H1 (cell line): ENCODE data around the gene CASR. TPM values are rescaled to one million over a fixed set of nuclear protein-coding genes. Genes with fewer than 3 reads are reported as not detected.

Source experiments
- CTCF ChIA-PET: fragments of 300-600 bp; sonication (Branson Sonifier 250); formaldehyde crosslinking; loops from one replicate; lab custom pipeline; 2021; ENCODE audit not compliant: partially characterized antibody; lab: Charles Lee
- POLR2A ChIA-PET: fragments of 300-600 bp; sonication (Branson Sonifier 250); formaldehyde crosslinking; loops from one replicate; lab custom pipeline; 2021; ENCODE audit warnings: inconsistent platforms; ENCODE audit not compliant: partially characterized antibody; lab: Charles Lee
- DNase-seq, 2 experiments: peaks; one replicate each; pipeline versions ENCODE4 v3.0.0 to v3.0.0-alpha.2; 2010 to 2022; ENCODE audit warnings: low spot score in 2 of 2, low read depth in 1 of 2, mixed read lengths in 1 of 2
- FAIRE-seq: peaks from 2 replicates; lab custom pipeline; 2011; peaks lifted over from hg19 to GRCh38; lab: Jason Lieb, UNC
- H2AFZ ChIP-seq: 2 replicates; pipeline ENCODE4 v1.8.1; 2012; ENCODE audit warnings: low read length, inconsistent platforms
- H2AK5ac ChIP-seq: 2 replicates; pipeline ENCODE4 v1.6.1; 2013; ENCODE audit warnings: low read depth, low read length
- H2BK120ac ChIP-seq: replicated peaks from 2 replicates; pipeline ENCODE3; 2013; ENCODE audit warnings: low read depth, low read length, inconsistent platforms
- H2BK12ac ChIP-seq: 2 replicates; pipeline ENCODE4 v1.6.1; 2013; ENCODE audit warnings: low read depth, low read length
- H2BK15ac ChIP-seq: 2 replicates; pipeline ENCODE4 v1.6.1; 2013; ENCODE audit warnings: low read length
- H2BK20ac ChIP-seq: 2 replicates; pipeline ENCODE4 v1.6.1; 2013; ENCODE audit warnings: low read length
- H2BK5ac ChIP-seq: 2 replicates; pipeline ENCODE4 v1.6.1; 2013; ENCODE audit warnings: low read depth, low read length
- H3K14ac ChIP-seq: 2 replicates; pipeline ENCODE4 v1.6.1; 2013; ENCODE audit warnings: inconsistent platforms; ENCODE audit not compliant: insufficient read length
- H3K18ac ChIP-seq: 2 replicates; pipeline ENCODE4 v1.6.1; 2013; ENCODE audit warnings: low read length; ENCODE audit errors: extremely low read depth
- H3K23ac ChIP-seq: 2 replicates; pipeline ENCODE4 v1.6.1; 2013; ENCODE audit warnings: inconsistent platforms; ENCODE audit not compliant: insufficient read length
- H3K23me2 ChIP-seq: 2 replicates; pipeline ENCODE4 v1.6.1; 2013; ENCODE audit warnings: low read depth, low read length
- H3K27ac ChIP-seq: 2 replicates; pipeline ENCODE4 v1.6.1; 2011; ENCODE audit warnings: low read depth, low read length, inconsistent platforms
- H3K27me3 ChIP-seq, 4 experiments: replicated peaks in 1 of 4; 1 replicate in 1 of 4; 2 replicates in 3 of 4; pipeline versions ENCODE4 v1.6.1 to v1.8.1; 2011 to 2013; ENCODE audit warnings: low read length in 3 of 4, mild to moderate bottlenecking in 3 of 4, inconsistent platforms in 2 of 4, mixed read lengths in 2 of 4, moderate library complexity in 1 of 4; ENCODE audit not compliant: control insufficient read depth in 3 of 4, insufficient read depth in 3 of 4; ENCODE audit errors: extremely low read depth in 1 of 4
- H3K36me3 ChIP-seq, 4 experiments: 2 replicates each; pipeline versions ENCODE4 v1.6.1 to v1.8.1; 2011 to 2013; ENCODE audit warnings: mild to moderate bottlenecking in 4 of 4, low read length in 3 of 4, moderate library complexity in 2 of 4, control low read depth in 1 of 4, inconsistent platforms in 1 of 4; ENCODE audit not compliant: insufficient read depth in 4 of 4, control insufficient read depth in 2 of 4
- H3K4ac ChIP-seq: replicated peaks from 2 replicates; pipeline ENCODE3; 2013; ENCODE audit warnings: low read length, low read depth, mixed read lengths, inconsistent platforms; ENCODE audit not compliant: insufficient read length
- H3K4me1 ChIP-seq, 4 experiments: replicated peaks in 1 of 4; 1 replicate in 1 of 4; 2 replicates in 3 of 4; pipeline versions ENCODE4 v1.6.1 to v1.8.1; 2011 to 2013; ENCODE audit warnings: low read length in 3 of 4, inconsistent platforms in 2 of 4, mixed read lengths in 1 of 4; ENCODE audit not compliant: insufficient read depth in 4 of 4, control insufficient read depth in 3 of 4
- H3K4me2 ChIP-seq, 2 experiments: 2 replicates each; pipeline versions ENCODE4 v1.6.1 to v1.8.1; 2011 to 2013; ENCODE audit warnings: low read depth in 2 of 2, low read length in 2 of 2, control low read depth in 1 of 2, inconsistent platforms in 1 of 2, mild to moderate bottlenecking in 1 of 2; ENCODE audit not compliant: insufficient read depth in 1 of 2
- H3K4me3 ChIP-seq, 4 experiments: fragments of 200-600, 300-600 bp in 1 of 4; sonication (generic), shearing (Covaris generic), sonication (Bioruptor Twin) in 1 of 4; 2 replicates each; pipeline versions ENCODE4 v1.5.1 to v1.8.1; 2011 to 2016; ENCODE audit warnings: low read length in 4 of 4, low read depth in 3 of 4, control low read depth in 2 of 4, inconsistent platforms in 2 of 4, mild to moderate bottlenecking in 2 of 4, mixed read lengths in 1 of 4, moderate library complexity in 1 of 4; ENCODE audit not compliant: insufficient read depth in 2 of 4; ENCODE audit errors: extremely low read depth in 1 of 4
- H3K56ac ChIP-seq: replicated peaks from 2 replicates; pipeline ENCODE3; 2013; ENCODE audit warnings: low read depth, mild to moderate bottlenecking, mixed read lengths, low read length, inconsistent platforms; ENCODE audit not compliant: insufficient read length
- H3K79me1 ChIP-seq: 2 replicates; pipeline ENCODE4 v1.6.1; 2013; ENCODE audit warnings: low read depth, low read length, control low read depth
- H3K79me2 ChIP-seq, 2 experiments: 2 replicates each; pipeline versions ENCODE4 v1.6.1 to v1.8.1; 2012 to 2013; ENCODE audit warnings: low read length in 2 of 2, mild to moderate bottlenecking in 2 of 2, inconsistent platforms in 1 of 2; ENCODE audit not compliant: insufficient read depth in 2 of 2, control insufficient read depth in 1 of 2
- H3K9ac ChIP-seq, 4 experiments: replicated peaks in 1 of 4; 1 replicate in 1 of 4; 2 replicates in 3 of 4; pipeline versions ENCODE4 v1.6.1 to v1.8.1; 2011 to 2013; ENCODE audit warnings: low read depth in 3 of 4, low read length in 3 of 4, control low read depth in 2 of 4, mild to moderate bottlenecking in 2 of 4, moderate library complexity in 2 of 4, inconsistent platforms in 1 of 4; ENCODE audit errors: extremely low read depth in 1 of 4
- H3K9me3 ChIP-seq, 2 experiments: 2 replicates each; pipeline versions ENCODE4 v1.6.1 to v1.8.1; 2012 to 2013; ENCODE audit warnings: mild to moderate bottlenecking in 2 of 2, moderate library complexity in 2 of 2, control low read depth in 1 of 2, inconsistent platforms in 1 of 2, low read depth in 1 of 2, low read length in 1 of 2, mixed read lengths in 1 of 2; ENCODE audit not compliant: insufficient read depth in 2 of 2
- H4K20me1 ChIP-seq, 2 experiments: replicated peaks in 1 of 2; 2 replicates each; pipeline versions ENCODE3 to v1.8.1; 2011 to 2013; ENCODE audit warnings: inconsistent platforms in 2 of 2, low read length in 2 of 2, mild to moderate bottlenecking in 1 of 2; ENCODE audit not compliant: insufficient read depth in 2 of 2, control insufficient read depth in 1 of 2
- H4K5ac ChIP-seq: 2 replicates; pipeline ENCODE4 v1.6.1; 2013; ENCODE audit warnings: low read length, low read depth, mixed read lengths, inconsistent platforms; ENCODE audit not compliant: insufficient read length
- H4K8ac ChIP-seq: 2 replicates; pipeline ENCODE4 v1.8.0; 2013; ENCODE audit warnings: mild to moderate bottlenecking, moderate library complexity, low read length, inconsistent platforms; ENCODE audit not compliant: insufficient read depth; ENCODE audit errors: extremely low read depth
- H4K91ac ChIP-seq: replicated peaks from 2 replicates; pipeline ENCODE3; 2013; ENCODE audit warnings: low read length, mixed read lengths, inconsistent platforms; ENCODE audit not compliant: insufficient read length
- CTCF ChIP-seq, 3 experiments: IDR thresholded peaks; 1 replicate in 2 of 3; 2 replicates in 1 of 3; pipeline versions ENCODE4 v1.5.1 to v1.6.1; 2011; ENCODE audit warnings: low read length in 3 of 3, mild to moderate bottlenecking in 3 of 3, inconsistent platforms in 2 of 3, low read depth in 1 of 3, moderate library complexity in 1 of 3; ENCODE audit not compliant: insufficient read depth in 1 of 3; ENCODE audit errors: control extremely low read depth in 1 of 3
- E2F6 ChIP-seq: IDR thresholded peaks from 2 replicates; pipeline ENCODE4 v1.6.1; 2012; ENCODE audit warnings: inconsistent platforms
- EZH2 ChIP-seq: fragments of 200-600 bp; sonication (generic); IDR thresholded peaks from 2 replicates; pipeline ENCODE4 v1.7.1; 2012; ENCODE audit warnings: low read depth, mild to moderate bottlenecking, moderate library complexity, low read length, inconsistent platforms; ENCODE audit not compliant: severe bottlenecking
- KDM4A ChIP-seq: IDR thresholded peaks from one replicate; pipeline ENCODE4 v1.7.1; 2012; ENCODE audit warnings: low read depth, mild to moderate bottlenecking, moderate library complexity, low read length, inconsistent platforms; ENCODE audit not compliant: severe bottlenecking
- PHF8 ChIP-seq: fragments of 200-600 bp; sonication (generic); conservative IDR thresholded peaks from 2 replicates; pipeline ENCODE4 v1.7.1; 2012; ENCODE audit warnings: low read depth, mild to moderate bottlenecking, inconsistent platforms, low read length, moderate library complexity
- RNF2 ChIP-seq: fragments of 200-900, 300-1000 bp; sonication (generic); IDR thresholded peaks from 2 replicates; pipeline ENCODE4 v1.7.1; 2016; ENCODE audit warnings: borderline replicate concordance, low read depth, mild to moderate bottlenecking, antibody characterized with exemption, low read length; ENCODE audit not compliant: poor library complexity, severe bottlenecking; ENCODE audit errors: missing control alignments
- TAF1 ChIP-seq: IDR thresholded peaks from 2 replicates; pipeline ENCODE4 v1.6.1; 2011; ENCODE audit warnings: mild to moderate bottlenecking, low read depth, low read length
- WGBS, 2 experiments: shearing (Covaris generic) in 1 of 2; methylation state at CpG; one replicate each; pipeline versions ENCODE4 v1.1.6 to v1.1.7; 2013 to 2015; ENCODE audit warnings: low lambda C conversion rate in 2 of 2, mixed read lengths in 2 of 2, inconsistent platforms in 1 of 2, low coverage in 1 of 2, missing lambda C conversion rate in 1 of 2; ENCODE audit not compliant: insufficient replicate concordance in 2 of 2, insufficient coverage in 1 of 2, insufficient read length in 1 of 2; ENCODE audit errors: extremely low coverage in 1 of 2, missing lambda C conversion rate in 1 of 2; 5-methylcytosine and 5-hydroxymethylcytosine counted together
- polyA plus RNA-seq, 7 experiments: library from polyadenylated mRNA; depleted of rRNA in 3 of 7; stranded (reverse) in 5 of 7; unstranded in 2 of 7; fragments of >200 nt in 5 of 7; fragments of 200-250 nt in 2 of 7; gene quantifications; 1 replicate in 5 of 7; 2 replicates in 1 of 7; 4 replicates in 1 of 7; pipeline versions ENCODE4 v1.2.1 to v1.2.3, GENCODE V29; 2011 to 2013; ENCODE audit warnings: missing spikeins in 2 of 7, mixed read lengths in 2 of 7
- total RNA-seq: library from RNA; stranded (reverse); fragmentation: NEBNext Ultra II Directional; extraction: Animal tissue kit (Norgen Biotek cat#: 25700); gene quantifications from 2 replicates; pipeline ENCODE4 v1.2.1, GENCODE V29; 2021

The CASR gene
- total and polyA plus RNA-seq, 2 of the 8 experiments (the other 6 are each of a cell fraction or from before 2014, with no cell fraction given), result 0.36 to 0.58 TPM

GRCh38 chr3:122183893-122184590 is 574 bp downstream of the CASR start:
- Histone ChIP-seq H4K91ac (peak overlapping the region; percentile 56), H3K4me3 (peak overlapping the region; percentile 52 to 76 (median 70))
- POLR2A ChIA-PET, result interaction anchor here (1.6 kb wide), 1 partner anchor 33 kb away, joined by 3 read pairs; no protein-coding TSS in a partner anchor
- no peak for TF ChIP-seq CTCF (IDR thresholded peaks at IDR 0.05; ENCODE audit: control extremely low read depth in 1 of 3, insufficient read depth in 1 of 3, low read depth in 1 of 3, low read length in 3 of 3)
- 0 out of 2 replicates have a peak, but pooled peaks have one; percentile 21 for TF ChIP-seq PHF8
- TF ChIP-seq TAF1, result no peak
- TF ChIP-seq EZH2, result peak; percentile 57
- TF ChIP-seq KDM4A, result peak; percentile 90
- peak; percentile 52 for TF ChIP-seq RNF2
- TF ChIP-seq E2F6, result 0 out of 2 replicates have a peak, but pooled peaks have one; percentile 28

More at GRCh38 chr3:122183893-122184590, 574 bp downstream of the CASR start:
- no peak overlapping the region for H2BK5ac ChIP-seq
- H3K56ac ChIP-seq, result no peak overlapping the region
- peak overlapping the region; percentile 92 for H2AFZ ChIP-seq
- CTCF ChIA-PET, result interaction anchor here (0.6 to 1.6 kb wide), 8 partner anchors 10 to 379 kb away, joined by 3 to 5 read pairs (median 4); no protein-coding TSS in a partner anchor
- WGBS, 2 experiments, result 4% methylated on average over 33 of the region's 64 CpGs; no CpG with 5 or more reads in 1 of the 2 experiments
- H3K18ac ChIP-seq, result no peak overlapping the region; the same call in 1 of the 2 replicates
- H3K14ac ChIP-seq, result no peak overlapping the region
- H4K8ac ChIP-seq, result no peak overlapping the region; the same call in 1 of the 2 replicates
- H4K5ac ChIP-seq, result no peak overlapping the region
- no peaks in the 10 kb centered on the region for H3K79me1 ChIP-seq
- H2BK15ac ChIP-seq, result no peak overlapping the region
- H2BK12ac ChIP-seq, result no peak overlapping the region; the same call in 1 of the 2 replicates
- DNase-seq (peak; percentile 5 to 77), FAIRE-seq (no peak)
- H3K27me3 ChIP-seq, result peaks cover 0 to 44% (median 35%) of the 10 kb centered on the region in 4 experiments; a peak in 6 of 7 replicates
- H3K23me2 ChIP-seq, result peaks cover 6% of the 10 kb centered on the region; the same call in 1 of the 2 replicates
- no peaks in the 10 kb centered on the region for H3K79me2 ChIP-seq
- H3K4me1 ChIP-seq, result no peaks in the 10 kb centered on the region; a peak in 1 of 7 replicates
- no peaks in the 10 kb centered on the region for H3K36me3 ChIP-seq
- H2BK20ac ChIP-seq, result no peak overlapping the region
- H3K4me2 ChIP-seq, result peak overlapping the region; percentile 88 to 96
- H3K9me3 ChIP-seq, result no peaks in the 10 kb centered on the region
- H2BK120ac ChIP-seq, result no peak overlapping the region
- H4K20me1 ChIP-seq, result no peaks in the 10 kb centered on the region
- peak overlapping the region in 2 of 4 experiments; percentile 25 to 33; a peak in 2 of 7 replicates for H3K9ac ChIP-seq
- no peak overlapping the region for H3K4ac ChIP-seq
- no peak overlapping the region for H3K27ac ChIP-seq
- H3K23ac ChIP-seq, result no peak overlapping the region
- H2AK5ac ChIP-seq, result no peak overlapping the region
